Panc1 (cell line): ENCODE measurements around the gene ETV4. TPM values are rescaled to one million over a fixed set of nuclear protein-coding genes. Genes with fewer than 3 reads are reported as not detected.
A peak's percentile ranks its signal among the peaks of the same experiment; 100 is the strongest.

Experiments
- ATAC-seq: fragments of 200-7000 bp; cut with Tn5 transposase; 2 replicates; pipeline ENCODE4 v1.9.1; 2020; ENCODE audit warnings: mild to moderate bottlenecking, moderate library complexity
- BruUV-seq: library from RNA; stranded (reverse); fragments of 400-500 nt; replicated peaks from 2 replicates; lab custom pipeline; 2021; lab: Mats Ljungman, UMichigan
- CTCF ChIA-PET: fragments of 300-600 bp; sonication (Branson Sonifier 250); formaldehyde crosslinking; loops from one replicate; lab custom pipeline; 2022; ENCODE audit warnings: antibody characterized with exemption; lab: Charles Lee
- POLR2A ChIA-PET: fragments of 300-600 bp; sonication (Branson Sonifier 250); formaldehyde crosslinking; loops from one replicate; lab custom pipeline; 2022; ENCODE audit warnings: antibody characterized with exemption; lab: Charles Lee
- DNase-seq: peaks from one replicate; pipeline ENCODE4 v3.0.0-alpha.2; 2010; ENCODE audit warnings: low read depth, low spot score
- H3K27ac ChIP-seq: 2 replicates; pipeline ENCODE4 v1.5.1; 2011; ENCODE audit warnings: mild to moderate bottlenecking, low read length, inconsistent platforms
- H3K27me3 ChIP-seq: fragments of 200-500 bp; sonication (Bioruptor generic); 2 replicates; pipeline ENCODE4 v1.6.0; 2014; ENCODE audit warnings: low read length, inconsistent platforms; ENCODE audit not compliant: control insufficient read depth, insufficient read depth
- H3K36me3 ChIP-seq: fragments of 200-500 bp; sonication (Bioruptor generic); 2 replicates; pipeline ENCODE4 v1.5.1; 2014; ENCODE audit warnings: inconsistent platforms, mild to moderate bottlenecking, low read length, moderate library complexity; ENCODE audit not compliant: control insufficient read depth, insufficient read depth
- H3K4me1 ChIP-seq: 2 replicates; pipeline ENCODE4 v1.5.1; 2011; ENCODE audit warnings: inconsistent platforms, mild to moderate bottlenecking, low read length, moderate library complexity; ENCODE audit not compliant: control insufficient read depth, insufficient read depth
- H3K4me3 ChIP-seq, 2 experiments: 2 replicates each; pipeline ENCODE4 v1.5.1; 2011 to 2012; ENCODE audit warnings: low read depth in 2 of 2, low read length in 2 of 2, mild to moderate bottlenecking in 2 of 2, inconsistent platforms in 1 of 2, moderate library complexity in 1 of 2
- H3K9me3 ChIP-seq: fragments of 200-500 bp; sonication (Bioruptor generic); 2 replicates; pipeline ENCODE4 v1.5.1; 2014; ENCODE audit warnings: low read depth, mild to moderate bottlenecking, inconsistent platforms, low read length, moderate library complexity; ENCODE audit not compliant: control insufficient read depth, insufficient read depth
- POLR2AphosphoS5 ChIP-seq: IDR thresholded peaks from 2 replicates; pipeline ENCODE4 v1.6.1; 2012; ENCODE audit warnings: mild to moderate bottlenecking, low read depth, low read length, moderate library complexity
- SIN3A ChIP-seq: IDR thresholded peaks from 2 replicates; pipeline ENCODE4 v1.6.1; 2012; ENCODE audit warnings: low read depth, mild to moderate bottlenecking, low read length, moderate library complexity, borderline replicate concordance; ENCODE audit not compliant: insufficient read depth
- TCF7L2 ChIP-seq: IDR thresholded peaks from 2 replicates; pipeline ENCODE4 v1.6.1; 2011; ENCODE audit warnings: mild to moderate bottlenecking, low read depth, low read length, inconsistent platforms
- in situ Hi-C: cut with HindIII; loops from 2 replicates; pipeline ENCODE4 v1.10.0; 2016; ENCODE audit warnings: low sequenced_read_pairs, low pct_unique_long_range_greater_than_20kb
- intact Hi-C: fragments of 100-400 bp; cut with micrococcal nuclease; formaldehyde crosslinking; loops from one replicate; pipeline ENCODE4 v1.10.0; 2022; ENCODE audit not compliant: unreplicated experiment
- total RNA-seq: library from RNA; stranded (reverse); gene quantifications from one replicate; pipeline ENCODE4 v1.2.1, GENCODE V29; 2021; ENCODE audit not compliant: unreplicated experiment
- TF ChIP-seq, protein P1 (sequence below): fragments of 450-650 bp; IDR thresholded peaks from 2 replicates; pipeline ENCODE4 v1.5.1; 2017; ENCODE audit warnings: mild to moderate bottlenecking
- TF ChIP-seq, protein P2 (sequence below), 2 experiments: IDR thresholded peaks; 2 replicates each; pipeline ENCODE4 v1.6.1; 2011 to 2012; ENCODE audit warnings: low read depth in 2 of 2, control low read depth in 1 of 2, low read length in 1 of 2, mild to moderate bottlenecking in 1 of 2, moderate library complexity in 1 of 2; ENCODE audit not compliant: insufficient read depth in 1 of 2

Gene ETV4
- total RNA-seq, 1 experiment from 2014 or later, result 8.3 TPM

DNA sequence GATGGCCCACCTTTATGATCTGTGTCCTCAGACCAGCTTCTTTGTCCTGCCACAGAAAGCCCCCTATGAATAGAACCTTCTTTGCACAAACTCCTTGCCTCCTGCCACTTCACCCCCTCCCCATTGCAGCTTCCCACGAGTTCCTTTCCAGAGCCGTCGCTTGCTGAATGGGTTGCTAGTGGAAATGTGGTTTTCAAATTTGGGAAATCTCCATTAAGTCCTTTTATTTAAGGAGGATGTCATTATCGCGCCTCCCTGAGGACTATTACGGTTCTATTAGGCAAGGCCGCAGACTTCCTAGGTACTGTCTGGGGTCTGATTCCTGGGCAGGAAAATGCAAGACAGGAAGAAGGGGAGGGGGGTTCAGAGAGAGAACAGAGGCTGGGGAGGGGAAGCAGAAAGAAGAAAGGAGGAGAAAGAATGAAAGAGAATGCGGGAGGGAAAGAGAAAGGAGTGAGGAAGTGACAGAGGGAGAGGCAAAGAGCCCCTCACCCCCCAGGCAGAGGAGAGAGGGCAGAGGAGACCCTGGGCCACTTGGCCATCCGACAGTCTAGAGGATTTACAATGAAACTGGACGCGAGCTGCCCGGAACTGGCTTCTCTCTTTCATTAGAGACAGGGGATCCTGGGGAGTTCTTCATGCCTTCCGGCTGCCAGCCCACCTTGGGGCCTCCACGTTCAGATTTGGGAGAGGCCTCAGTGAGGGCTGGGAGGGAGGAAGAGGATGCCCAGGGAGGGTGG is 31.7 kb upstream of the ETV4 start:
- intact Hi-C loops, result loop anchor here (1.0 kb wide), 1 partner anchor 95 kb away; no protein-coding TSS in a partner anchor
- ChIA-PET POLR2A (interaction anchor here (0.6 kb wide), 1 partner anchor 107 kb away, joined by 16 read pairs; no protein-coding TSS in a partner anchor), CTCF (interaction anchor here (2.3 kb wide), 1 partner anchor 96 kb away, joined by 17 read pairs; no protein-coding TSS in a partner anchor)
- Histone ChIP-seq H3K9me3 (no peaks in the 10 kb centered on the region), H3K4me1 (peaks cover 19% of the 10 kb centered on the region), H3K4me3 (no peak overlapping the region), H3K36me3 (no peaks in the 10 kb centered on the region), H3K27me3 (no peaks in the 10 kb centered on the region), H3K27ac (peak overlapping the region; percentile 61; the same call in 1 of the 2 replicates)
- DNase-seq (no peak), ATAC-seq (no peak)
- no TSS peak for BruUV-seq
- TF ChIP-seq TCF7L2 (no peak), POLR2AphosphoS5 (no peak), SIN3A (no peak)
- TF ChIP-seq, protein P1, sequence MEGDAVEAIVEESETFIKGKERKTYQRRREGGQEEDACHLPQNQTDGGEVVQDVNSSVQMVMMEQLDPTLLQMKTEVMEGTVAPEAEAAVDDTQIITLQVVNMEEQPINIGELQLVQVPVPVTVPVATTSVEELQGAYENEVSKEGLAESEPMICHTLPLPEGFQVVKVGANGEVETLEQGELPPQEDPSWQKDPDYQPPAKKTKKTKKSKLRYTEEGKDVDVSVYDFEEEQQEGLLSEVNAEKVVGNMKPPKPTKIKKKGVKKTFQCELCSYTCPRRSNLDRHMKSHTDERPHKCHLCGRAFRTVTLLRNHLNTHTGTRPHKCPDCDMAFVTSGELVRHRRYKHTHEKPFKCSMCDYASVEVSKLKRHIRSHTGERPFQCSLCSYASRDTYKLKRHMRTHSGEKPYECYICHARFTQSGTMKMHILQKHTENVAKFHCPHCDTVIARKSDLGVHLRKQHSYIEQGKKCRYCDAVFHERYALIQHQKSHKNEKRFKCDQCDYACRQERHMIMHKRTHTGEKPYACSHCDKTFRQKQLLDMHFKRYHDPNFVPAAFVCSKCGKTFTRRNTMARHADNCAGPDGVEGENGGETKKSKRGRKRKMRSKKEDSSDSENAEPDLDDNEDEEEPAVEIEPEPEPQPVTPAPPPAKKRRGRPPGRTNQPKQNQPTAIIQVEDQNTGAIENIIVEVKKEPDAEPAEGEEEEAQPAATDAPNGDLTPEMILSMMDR, result no peak
- TF ChIP-seq, protein P2, sequence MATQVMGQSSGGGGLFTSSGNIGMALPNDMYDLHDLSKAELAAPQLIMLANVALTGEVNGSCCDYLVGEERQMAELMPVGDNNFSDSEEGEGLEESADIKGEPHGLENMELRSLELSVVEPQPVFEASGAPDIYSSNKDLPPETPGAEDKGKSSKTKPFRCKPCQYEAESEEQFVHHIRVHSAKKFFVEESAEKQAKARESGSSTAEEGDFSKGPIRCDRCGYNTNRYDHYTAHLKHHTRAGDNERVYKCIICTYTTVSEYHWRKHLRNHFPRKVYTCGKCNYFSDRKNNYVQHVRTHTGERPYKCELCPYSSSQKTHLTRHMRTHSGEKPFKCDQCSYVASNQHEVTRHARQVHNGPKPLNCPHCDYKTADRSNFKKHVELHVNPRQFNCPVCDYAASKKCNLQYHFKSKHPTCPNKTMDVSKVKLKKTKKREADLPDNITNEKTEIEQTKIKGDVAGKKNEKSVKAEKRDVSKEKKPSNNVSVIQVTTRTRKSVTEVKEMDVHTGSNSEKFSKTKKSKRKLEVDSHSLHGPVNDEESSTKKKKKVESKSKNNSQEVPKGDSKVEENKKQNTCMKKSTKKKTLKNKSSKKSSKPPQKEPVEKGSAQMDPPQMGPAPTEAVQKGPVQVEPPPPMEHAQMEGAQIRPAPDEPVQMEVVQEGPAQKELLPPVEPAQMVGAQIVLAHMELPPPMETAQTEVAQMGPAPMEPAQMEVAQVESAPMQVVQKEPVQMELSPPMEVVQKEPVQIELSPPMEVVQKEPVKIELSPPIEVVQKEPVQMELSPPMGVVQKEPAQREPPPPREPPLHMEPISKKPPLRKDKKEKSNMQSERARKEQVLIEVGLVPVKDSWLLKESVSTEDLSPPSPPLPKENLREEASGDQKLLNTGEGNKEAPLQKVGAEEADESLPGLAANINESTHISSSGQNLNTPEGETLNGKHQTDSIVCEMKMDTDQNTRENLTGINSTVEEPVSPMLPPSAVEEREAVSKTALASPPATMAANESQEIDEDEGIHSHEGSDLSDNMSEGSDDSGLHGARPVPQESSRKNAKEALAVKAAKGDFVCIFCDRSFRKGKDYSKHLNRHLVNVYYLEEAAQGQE (IDR thresholded peaks at IDR 0.05; ENCODE audit: insufficient read depth in 1 of 2, low read depth in 2 of 2, low read length in 1 of 2), result no peak
- in situ Hi-C loops, result no loop called here

DNA sequence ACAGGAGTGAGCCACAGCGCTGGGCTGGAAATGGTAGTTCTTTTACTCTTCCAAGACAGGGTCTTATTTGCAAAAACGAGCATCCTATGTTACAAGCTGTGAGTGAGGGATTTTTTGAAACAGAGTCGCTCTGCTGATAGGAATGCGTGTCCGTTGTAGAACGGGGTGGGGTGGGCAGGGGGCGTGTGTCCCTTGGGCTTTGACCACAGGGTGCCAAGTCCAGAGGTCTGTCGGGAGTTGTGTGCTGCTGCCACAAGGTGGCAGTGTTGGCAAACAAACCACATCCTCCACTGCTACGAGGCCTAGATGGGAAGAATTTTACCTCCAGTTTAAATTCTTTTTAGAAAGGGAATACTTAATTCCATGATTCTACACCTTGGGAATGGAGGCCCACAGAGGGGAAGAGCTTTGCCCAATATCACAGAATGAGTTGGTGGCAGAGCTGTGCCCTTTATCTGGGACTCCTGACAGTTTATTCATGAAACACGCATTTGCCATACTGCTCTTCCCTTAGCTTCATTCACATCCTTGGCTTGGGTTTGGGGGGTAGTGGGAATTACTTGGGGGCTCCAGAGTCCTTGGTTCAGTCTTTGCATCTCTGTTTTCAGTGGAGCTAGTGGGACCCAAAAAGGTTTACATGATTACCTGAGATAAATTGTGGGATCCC is 30.6 kb upstream of the ETV4 start:
- Histone ChIP-seq H3K4me3 (no peak overlapping the region), H3K9me3 (no peaks in the 10 kb centered on the region), H3K4me1 (peaks cover 19% of the 10 kb centered on the region), H3K36me3 (no peaks in the 10 kb centered on the region), H3K27ac (no peak overlapping the region), H3K27me3 (no peaks in the 10 kb centered on the region)
- BruUV-seq, result no TSS peak
- CTCF ChIA-PET, result interaction anchor here (0.7 to 2.3 kb wide), 2 partner anchors 97 to 189 kb away, joined by 3 to 17 read pairs; no protein-coding TSS in a partner anchor
- POLR2A ChIA-PET, result no interaction called here
- DNase-seq (peak; percentile 52), ATAC-seq (peak; percentile 83)
- TF ChIP-seq, protein P1, result peak; percentile 84
- TF ChIP-seq, protein P2 (IDR thresholded peaks at IDR 0.05; ENCODE audit: insufficient read depth in 1 of 2, low read depth in 2 of 2, low read length in 1 of 2), result no peak
- no peak for TF ChIP-seq SIN3A
- in situ Hi-C loops (no loop called here), intact Hi-C loops (loop anchor here (1.0 kb wide), 1 partner anchor 97 kb away; no protein-coding TSS in a partner anchor)
